Measurements from ENCODE around the gene ZNF287. TPM values are rescaled to one million over a fixed set of nuclear protein-coding genes. Genes with fewer than 3 reads are reported as not detected.

ZNF287 gene
- total RNA-seq, 1 experiment from 2014 or later, result 7.9 TPM

GRCh38 chr17:16584273-16584995 lies 15.4 kb upstream of the ZNF287 start:
- BruUV-seq (replicated peaks), result no TSS peak
- intact Hi-C loops (cut with micrococcal nuclease; ENCODE audit: unreplicated experiment), result loop anchor here (1.0 kb wide), 2 partner anchors 47 to 69 kb away; partner anchors contain the start of gene ZNF624

GRCh38 chr17:16583781-16584180 lies 14.8 kb upstream of the ZNF287 start:
- peak overlapping the region; percentile 72 for H3K4me3 Mint-ChIP-seq (ENCODE audit: unreplicated experiment)
- H3K4me1 Mint-ChIP-seq (ENCODE audit: low read depth, unreplicated experiment), result peaks cover 10% of the 10 kb centered on the region
- TF ChIP-seq, protein P1, sequence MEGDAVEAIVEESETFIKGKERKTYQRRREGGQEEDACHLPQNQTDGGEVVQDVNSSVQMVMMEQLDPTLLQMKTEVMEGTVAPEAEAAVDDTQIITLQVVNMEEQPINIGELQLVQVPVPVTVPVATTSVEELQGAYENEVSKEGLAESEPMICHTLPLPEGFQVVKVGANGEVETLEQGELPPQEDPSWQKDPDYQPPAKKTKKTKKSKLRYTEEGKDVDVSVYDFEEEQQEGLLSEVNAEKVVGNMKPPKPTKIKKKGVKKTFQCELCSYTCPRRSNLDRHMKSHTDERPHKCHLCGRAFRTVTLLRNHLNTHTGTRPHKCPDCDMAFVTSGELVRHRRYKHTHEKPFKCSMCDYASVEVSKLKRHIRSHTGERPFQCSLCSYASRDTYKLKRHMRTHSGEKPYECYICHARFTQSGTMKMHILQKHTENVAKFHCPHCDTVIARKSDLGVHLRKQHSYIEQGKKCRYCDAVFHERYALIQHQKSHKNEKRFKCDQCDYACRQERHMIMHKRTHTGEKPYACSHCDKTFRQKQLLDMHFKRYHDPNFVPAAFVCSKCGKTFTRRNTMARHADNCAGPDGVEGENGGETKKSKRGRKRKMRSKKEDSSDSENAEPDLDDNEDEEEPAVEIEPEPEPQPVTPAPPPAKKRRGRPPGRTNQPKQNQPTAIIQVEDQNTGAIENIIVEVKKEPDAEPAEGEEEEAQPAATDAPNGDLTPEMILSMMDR (IDR thresholded peaks at IDR 0.05; ENCODE audit: insufficient read depth in 1 of 2, low read depth in 1 of 2, low read length in 1 of 2, severe bottlenecking in 1 of 2, unreplicated experiment in 1 of 2), result no peak
- peak overlapping the region; percentile 37 for H3K27ac Mint-ChIP-seq (ENCODE audit: unreplicated experiment)
- peaks cover 18% of the 10 kb centered on the region for H3K9me3 Mint-ChIP-seq (ENCODE audit: unreplicated experiment)
- Histone ChIP-seq H3K36me3 (ENCODE audit: control insufficient read depth, insufficient read depth, low read length) (no peaks in the 10 kb centered on the region), H3K9me3 (no peaks in the 10 kb centered on the region), H3K4me1 (no peaks in the 10 kb centered on the region), H3K27me3 (replicated peaks; ENCODE audit: control insufficient read depth, insufficient read depth, low read length) (no peaks in the 10 kb centered on the region; the same call in none of the 2 replicates), H3K4me3 (ENCODE audit: low read depth, low read length) (no peak overlapping the region)
- H3K36me3 Mint-ChIP-seq (ENCODE audit: insufficient read depth, unreplicated experiment), result peaks cover 10% of the 10 kb centered on the region
- peaks cover 23% of the 10 kb centered on the region for H3K27me3 Mint-ChIP-seq (ENCODE audit: insufficient read depth, unreplicated experiment)
- no peak for DNase-seq
- CTCF ChIA-PET, result interaction anchor here (0.6 to 1.2 kb wide), 5 partner anchors 13 to 444 kb away, joined by 3 to 7 read pairs (median 3); partner anchors contain the start of gene ZNF287
- BruUV-seq (replicated peaks), result no TSS peak
- POLR2A ChIA-PET, result interaction anchor here (0.7 kb wide), 1 partner anchor 145 kb away, joined by 3 read pairs; no protein-coding TSS in a partner anchor
- intact Hi-C loops (cut with micrococcal nuclease; ENCODE audit: unreplicated experiment), result loop anchor here (1.0 kb wide), 2 partner anchors 46 to 70 kb away; partner anchors contain the start of gene ZNF624

More at GRCh38 chr17:16584273-16584995, 15.4 kb upstream of the ZNF287 start:
- peaks cover 16% of the 10 kb centered on the region for H3K9me3 Mint-ChIP-seq (ENCODE audit: unreplicated experiment)
- Histone ChIP-seq H3K4me3 (ENCODE audit: low read depth, low read length) (peak overlapping the region; percentile 47), H3K4me1 (no peaks in the 10 kb centered on the region), H3K27me3 (replicated peaks; ENCODE audit: control insufficient read depth, insufficient read depth, low read length) (no peaks in the 10 kb centered on the region; the same call in none of the 2 replicates), H3K36me3 (ENCODE audit: control insufficient read depth, insufficient read depth, low read length) (no peaks in the 10 kb centered on the region), H3K9me3 (no peaks in the 10 kb centered on the region)
- DNase-seq, result peak; percentile 92 to 93
- ChIA-PET POLR2A (interaction anchor here (0.7 kb wide), 1 partner anchor 146 kb away, joined by 3 read pairs; no protein-coding TSS in a partner anchor), CTCF (interaction anchor here (0.5 to 1.2 kb wide), 7 partner anchors 11 to 444 kb away, joined by 3 to 7 read pairs (median 3); partner anchors contain the start of gene ZNF287)
- H3K27me3 Mint-ChIP-seq (ENCODE audit: insufficient read depth, unreplicated experiment), result peaks cover 23% of the 10 kb centered on the region
- TF ChIP-seq, protein P1 (IDR thresholded peaks at IDR 0.05; ENCODE audit: insufficient read depth in 1 of 2, low read depth in 1 of 2, low read length in 1 of 2, severe bottlenecking in 1 of 2, unreplicated experiment in 1 of 2), result peak; percentile 85 to 90
- H3K4me1 Mint-ChIP-seq (ENCODE audit: low read depth, unreplicated experiment), result peaks cover 10% of the 10 kb centered on the region
- H3K36me3 Mint-ChIP-seq (ENCODE audit: insufficient read depth, unreplicated experiment), result peaks cover 10% of the 10 kb centered on the region
- peak overlapping the region; percentile 37 for H3K27ac Mint-ChIP-seq (ENCODE audit: unreplicated experiment)
- H3K4me3 Mint-ChIP-seq (ENCODE audit: unreplicated experiment), result peak overlapping the region; percentile 72

DNA sequence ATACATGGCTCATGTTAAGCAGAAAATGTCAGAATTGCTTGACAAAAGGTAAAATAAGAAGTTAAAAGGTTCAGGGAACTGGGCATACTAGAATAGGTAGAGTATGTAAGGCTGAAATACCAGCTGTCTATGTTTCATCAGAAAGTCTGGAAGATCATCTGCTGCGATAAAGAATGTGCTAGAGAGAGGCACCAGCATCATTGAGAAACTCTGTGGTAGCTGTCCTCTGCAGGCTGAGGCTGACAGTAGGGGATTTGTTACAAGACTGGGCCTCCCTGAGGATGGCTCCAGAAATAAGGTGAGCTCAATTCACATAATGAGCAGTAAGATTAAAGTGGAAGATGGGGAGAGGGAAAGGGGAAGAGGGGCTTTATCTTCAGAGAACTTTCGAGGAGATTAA lies 4.5 kb upstream of the ZNF287 start:
- Mint-ChIP-seq H3K36me3 (ENCODE audit: insufficient read depth, unreplicated experiment) (peaks cover 11% of the 10 kb centered on the region), H3K4me1 (ENCODE audit: low read depth, unreplicated experiment) (no peaks in the 10 kb centered on the region), H3K27me3 (ENCODE audit: insufficient read depth, unreplicated experiment) (peaks cover 5% of the 10 kb centered on the region), H3K27ac (ENCODE audit: unreplicated experiment) (no peak overlapping the region), H3K4me3 (ENCODE audit: unreplicated experiment) (no peak overlapping the region), H3K9me3 (ENCODE audit: unreplicated experiment) (no peaks in the 10 kb centered on the region)
- CTCF ChIA-PET, result interaction anchor here (0.6 kb wide), 1 partner anchor 11 kb away, joined by 5 read pairs; no protein-coding TSS in a partner anchor
- Histone ChIP-seq H3K27me3 (replicated peaks; ENCODE audit: control insufficient read depth, insufficient read depth, low read length) (no peaks in the 10 kb centered on the region), H3K4me1 (peaks cover 5% of the 10 kb centered on the region; the same call in 1 of the 2 replicates), H3K36me3 (ENCODE audit: control insufficient read depth, insufficient read depth, low read length) (no peaks in the 10 kb centered on the region), H3K4me3 (ENCODE audit: low read depth, low read length) (no peak overlapping the region), H3K9me3 (no peaks in the 10 kb centered on the region; the same call in 1 of the 2 replicates)
- DNase-seq, result no peak
- intact Hi-C loops (cut with micrococcal nuclease; ENCODE audit: unreplicated experiment), result no loop called here
- POLR2A ChIA-PET, result no interaction called here
- no TSS peak for BruUV-seq (replicated peaks)
- TF ChIP-seq, protein P1 (IDR thresholded peaks at IDR 0.05; ENCODE audit: insufficient read depth in 1 of 2, low read depth in 1 of 2, low read length in 1 of 2, severe bottlenecking in 1 of 2, unreplicated experiment in 1 of 2), result no peak

All from Caco-2 (cell line).